GM18867 (cell line): ENCODE data around the gene LILRA6.
"Not testable (repeated sequence)": the region's sequence is repeated elsewhere in the genome, so short reads cannot be mapped to it uniquely, and the experiment has no call there.

ENCODE experiments used
- ATAC-seq: cut with Tn5 transposase; IDR thresholded peaks from one replicate; pipeline ENCODE4 v1.9.1; 2021; ENCODE audit warnings: mild to moderate bottlenecking, moderate library complexity; ENCODE audit not compliant: unreplicated experiment

The LILRA6 gene

GRCh38 chr19:54208784-54209057, 33.9 kb downstream of the LILRA6 start:
- no peak for ATAC-seq

GRCh38 chr19:54207983-54208783, 34.4 kb downstream of the LILRA6 start:
- ATAC-seq, result no peak

- no peak for ATAC-seq
These were observed 35.0 kb downstream of the LILRA6 start for GRCh38 chr19:54207676-54207982.

GRCh38 chr19:54207193-54207592, 35.4 kb downstream of the LILRA6 start:
- ATAC-seq, result not testable (repeated sequence)

- no peak for ATAC-seq
These were observed 35.8 kb downstream of the LILRA6 start for GRCh38 chr19:54206831-54207177.

GRCh38 chr19:54206030-54206830, 36.4 kb downstream of the LILRA6 start:
- no peak for ATAC-seq

- ATAC-seq, result no peak
These were observed 37.7 kb downstream of the LILRA6 start for GRCh38 chr19:54204767-54205468.

- no peak for ATAC-seq
These were observed 39.4 kb downstream of the LILRA6 start for GRCh38 chr19:54203151-54203611.

- ATAC-seq, result no peak
These were observed 40.6 kb downstream of the LILRA6 start for GRCh38 chr19:54201980-54202379.

GRCh38 chr19:54201172-54201701, 41.4 kb downstream of the LILRA6 start:
- no peak for ATAC-seq

GRCh38 chr19:54199401-54199800, 43.2 kb downstream of the LILRA6 start:
- no peak for ATAC-seq

- no peak for ATAC-seq
These were observed 45.5 kb downstream of the LILRA6 start for GRCh38 chr19:54197121-54197520.

- ATAC-seq, result no peak
These were observed 46.1 kb downstream of the LILRA6 start for GRCh38 chr19:54196536-54196935.

- not testable (repeated sequence) for ATAC-seq
These were observed 48.1 kb downstream of the LILRA6 start for GRCh38 chr19:54194463-54194862.

- no peak for ATAC-seq
These were observed 49.6 kb downstream of the LILRA6 start for GRCh38 chr19:54193011-54193410.

GRCh38 chr19:54191811-54192453, 50.7 kb downstream of the LILRA6 start:
- no peak for ATAC-seq

GRCh38 chr19:54191011-54191810, 51.4 kb downstream of the LILRA6 start, which contains the start of gene TSEN34:
TSEN34 (plus strand) TSS chr19:54191308; CDS start chr19:54191365, 57 bp downstream.
- ATAC-seq, result peak; percentile 26

- ATAC-seq, result peak; percentile 47
These were observed 52.0 kb downstream of the LILRA6 start for GRCh38 chr19:54190503-54191010.

GRCh38 chr19:54189735-54190502, 52.7 kb downstream of the LILRA6 start:
- ATAC-seq, result peak; percentile 44
